ENCODE data around the gene SGO2.

GRCh38 chr2:200604571-200605255, 78.7 kb downstream of the SGO2 start:
- TF ChIP-seq POLR2A (IDR thresholded peaks at IDR 0.05; ENCODE audit: low read depth, low read length) (no peak), POLR2AphosphoS5 (IDR thresholded peaks at IDR 0.05; ENCODE audit: low read depth, low read length) (no peak)

Measured in GM12892 (cell line).